Panc1 (cell line): Measurements from ENCODE around the gene GSTM1. TPM values are rescaled to one million over a fixed set of nuclear protein-coding genes. Genes with fewer than 3 reads are reported as not detected.

ENCODE experiments used
- ATAC-seq: fragments of 200-7000 bp; cut with Tn5 transposase; 2 replicates; pipeline ENCODE4 v1.9.1; 2020; ENCODE audit warnings: mild to moderate bottlenecking, moderate library complexity
- BruUV-seq: library from RNA; stranded (reverse); fragments of 400-500 nt; replicated peaks from 2 replicates; lab custom pipeline; 2021; lab: Mats Ljungman, UMichigan
- CTCF ChIA-PET: fragments of 300-600 bp; sonication (Branson Sonifier 250); formaldehyde crosslinking; loops from one replicate; lab custom pipeline; 2022; ENCODE audit warnings: antibody characterized with exemption; lab: Charles Lee
- POLR2A ChIA-PET: fragments of 300-600 bp; sonication (Branson Sonifier 250); formaldehyde crosslinking; loops from one replicate; lab custom pipeline; 2022; ENCODE audit warnings: antibody characterized with exemption; lab: Charles Lee
- DNase-seq: peaks from one replicate; pipeline ENCODE4 v3.0.0-alpha.2; 2010; ENCODE audit warnings: low read depth, low spot score
- H3K27ac ChIP-seq: 2 replicates; pipeline ENCODE4 v1.5.1; 2011; ENCODE audit warnings: mild to moderate bottlenecking, low read length, inconsistent platforms
- H3K27me3 ChIP-seq: fragments of 200-500 bp; sonication (Bioruptor generic); 2 replicates; pipeline ENCODE4 v1.6.0; 2014; ENCODE audit warnings: low read length, inconsistent platforms; ENCODE audit not compliant: control insufficient read depth, insufficient read depth
- H3K36me3 ChIP-seq: fragments of 200-500 bp; sonication (Bioruptor generic); 2 replicates; pipeline ENCODE4 v1.5.1; 2014; ENCODE audit warnings: inconsistent platforms, mild to moderate bottlenecking, low read length, moderate library complexity; ENCODE audit not compliant: control insufficient read depth, insufficient read depth
- H3K4me1 ChIP-seq: 2 replicates; pipeline ENCODE4 v1.5.1; 2011; ENCODE audit warnings: inconsistent platforms, mild to moderate bottlenecking, low read length, moderate library complexity; ENCODE audit not compliant: control insufficient read depth, insufficient read depth
- H3K4me3 ChIP-seq, 2 experiments: 2 replicates each; pipeline ENCODE4 v1.5.1; 2011 to 2012; ENCODE audit warnings: low read depth in 2 of 2, low read length in 2 of 2, mild to moderate bottlenecking in 2 of 2, inconsistent platforms in 1 of 2, moderate library complexity in 1 of 2
- H3K9me3 ChIP-seq: fragments of 200-500 bp; sonication (Bioruptor generic); 2 replicates; pipeline ENCODE4 v1.5.1; 2014; ENCODE audit warnings: low read depth, mild to moderate bottlenecking, inconsistent platforms, low read length, moderate library complexity; ENCODE audit not compliant: control insufficient read depth, insufficient read depth
- POLR2AphosphoS5 ChIP-seq: IDR thresholded peaks from 2 replicates; pipeline ENCODE4 v1.6.1; 2012; ENCODE audit warnings: mild to moderate bottlenecking, low read depth, low read length, moderate library complexity
- SIN3A ChIP-seq: IDR thresholded peaks from 2 replicates; pipeline ENCODE4 v1.6.1; 2012; ENCODE audit warnings: low read depth, mild to moderate bottlenecking, low read length, moderate library complexity, borderline replicate concordance; ENCODE audit not compliant: insufficient read depth
- TCF7L2 ChIP-seq: IDR thresholded peaks from 2 replicates; pipeline ENCODE4 v1.6.1; 2011; ENCODE audit warnings: mild to moderate bottlenecking, low read depth, low read length, inconsistent platforms
- in situ Hi-C: cut with HindIII; loops from 2 replicates; pipeline ENCODE4 v1.10.0; 2016; ENCODE audit warnings: low sequenced_read_pairs, low pct_unique_long_range_greater_than_20kb
- intact Hi-C: fragments of 100-400 bp; cut with micrococcal nuclease; formaldehyde crosslinking; loops from one replicate; pipeline ENCODE4 v1.10.0; 2022; ENCODE audit not compliant: unreplicated experiment
- total RNA-seq: library from RNA; stranded (reverse); gene quantifications from one replicate; pipeline ENCODE4 v1.2.1, GENCODE V29; 2021; ENCODE audit not compliant: unreplicated experiment
- TF ChIP-seq, protein P1 (sequence below): fragments of 450-650 bp; IDR thresholded peaks from 2 replicates; pipeline ENCODE4 v1.5.1; 2017; ENCODE audit warnings: mild to moderate bottlenecking
- TF ChIP-seq, protein P2 (sequence below), 2 experiments: IDR thresholded peaks; 2 replicates each; pipeline ENCODE4 v1.6.1; 2011 to 2012; ENCODE audit warnings: low read depth in 2 of 2, control low read depth in 1 of 2, low read length in 1 of 2, mild to moderate bottlenecking in 1 of 2, moderate library complexity in 1 of 2; ENCODE audit not compliant: insufficient read depth in 1 of 2

GSTM1 gene
- total RNA-seq, 1 experiment from 2014 or later = not detected

DNA sequence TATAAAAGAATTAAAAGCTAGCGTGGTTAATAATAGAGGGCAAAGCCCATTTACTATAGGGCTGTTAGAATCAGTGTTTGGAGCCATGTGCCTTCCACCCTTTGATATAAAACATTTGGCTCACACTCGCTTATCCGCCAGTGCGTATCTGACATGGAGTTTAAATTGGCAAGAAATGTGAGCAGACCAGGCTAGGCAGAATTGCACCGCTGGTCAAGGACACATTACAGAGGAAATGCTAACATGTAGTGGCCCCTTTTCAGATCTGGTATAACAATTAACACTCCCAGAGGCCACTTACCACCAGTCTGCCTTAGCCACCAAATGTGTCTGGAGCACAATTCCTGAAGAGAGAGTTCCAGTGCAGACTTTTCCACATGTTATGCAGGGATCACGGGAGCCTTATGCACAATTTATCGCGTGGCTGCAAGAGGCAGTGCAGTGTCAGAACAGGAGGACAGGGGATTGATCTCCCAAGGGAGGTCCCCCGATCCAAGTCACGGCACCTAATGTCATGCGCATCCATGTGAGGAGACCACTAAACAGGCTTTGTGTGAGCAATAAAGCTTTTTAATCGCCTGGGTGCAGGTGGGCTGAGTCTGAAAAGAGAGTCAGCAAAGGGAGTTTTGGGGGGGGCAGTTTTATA is 39.2 kb downstream of the GSTM1 start:
- Histone ChIP-seq H3K9me3 (peaks cover 2% of the 10 kb centered on the region; the same call in 1 of the 2 replicates), H3K27me3 (no peaks in the 10 kb centered on the region), H3K36me3 (no peaks in the 10 kb centered on the region), H3K4me3 (no peak overlapping the region), H3K27ac (no peak overlapping the region), H3K4me1 (no peaks in the 10 kb centered on the region)
- ChIA-PET CTCF (no interaction called here), POLR2A (no interaction called here)
- TF ChIP-seq TCF7L2 = no peak
- BruUV-seq = no TSS peak
- intact Hi-C loops (no loop called here), in situ Hi-C loops (no loop called here)
- ATAC-seq = no peak
- no peak for DNase-seq

DNA sequence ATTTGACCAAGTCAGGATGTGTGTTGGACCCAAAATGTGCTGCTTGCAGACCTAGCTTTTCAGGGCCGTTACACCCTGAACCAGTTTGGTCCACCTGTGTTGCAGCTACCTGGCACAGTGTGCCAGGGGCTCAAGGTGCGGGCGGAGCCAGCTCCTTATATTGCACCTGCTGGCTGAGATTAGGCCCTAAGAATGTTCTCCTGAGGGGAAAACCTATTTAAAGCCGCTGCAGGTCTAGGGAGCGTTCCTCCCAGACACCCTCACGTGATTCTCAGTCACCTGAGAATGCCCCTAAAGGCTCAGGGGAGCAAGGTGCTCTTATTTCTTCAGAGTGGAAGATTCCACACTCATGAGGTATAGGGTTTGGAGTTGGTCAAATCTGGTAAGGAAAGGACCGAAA is 41.3 kb downstream of the GSTM1 start:
- peaks cover 3% of the 10 kb centered on the region; the same call in 1 of the 2 replicates for H3K4me1 ChIP-seq
- TF ChIP-seq, protein P1, sequence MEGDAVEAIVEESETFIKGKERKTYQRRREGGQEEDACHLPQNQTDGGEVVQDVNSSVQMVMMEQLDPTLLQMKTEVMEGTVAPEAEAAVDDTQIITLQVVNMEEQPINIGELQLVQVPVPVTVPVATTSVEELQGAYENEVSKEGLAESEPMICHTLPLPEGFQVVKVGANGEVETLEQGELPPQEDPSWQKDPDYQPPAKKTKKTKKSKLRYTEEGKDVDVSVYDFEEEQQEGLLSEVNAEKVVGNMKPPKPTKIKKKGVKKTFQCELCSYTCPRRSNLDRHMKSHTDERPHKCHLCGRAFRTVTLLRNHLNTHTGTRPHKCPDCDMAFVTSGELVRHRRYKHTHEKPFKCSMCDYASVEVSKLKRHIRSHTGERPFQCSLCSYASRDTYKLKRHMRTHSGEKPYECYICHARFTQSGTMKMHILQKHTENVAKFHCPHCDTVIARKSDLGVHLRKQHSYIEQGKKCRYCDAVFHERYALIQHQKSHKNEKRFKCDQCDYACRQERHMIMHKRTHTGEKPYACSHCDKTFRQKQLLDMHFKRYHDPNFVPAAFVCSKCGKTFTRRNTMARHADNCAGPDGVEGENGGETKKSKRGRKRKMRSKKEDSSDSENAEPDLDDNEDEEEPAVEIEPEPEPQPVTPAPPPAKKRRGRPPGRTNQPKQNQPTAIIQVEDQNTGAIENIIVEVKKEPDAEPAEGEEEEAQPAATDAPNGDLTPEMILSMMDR = no peak
- no peak for TF ChIP-seq POLR2AphosphoS5
- TF ChIP-seq, protein P2, sequence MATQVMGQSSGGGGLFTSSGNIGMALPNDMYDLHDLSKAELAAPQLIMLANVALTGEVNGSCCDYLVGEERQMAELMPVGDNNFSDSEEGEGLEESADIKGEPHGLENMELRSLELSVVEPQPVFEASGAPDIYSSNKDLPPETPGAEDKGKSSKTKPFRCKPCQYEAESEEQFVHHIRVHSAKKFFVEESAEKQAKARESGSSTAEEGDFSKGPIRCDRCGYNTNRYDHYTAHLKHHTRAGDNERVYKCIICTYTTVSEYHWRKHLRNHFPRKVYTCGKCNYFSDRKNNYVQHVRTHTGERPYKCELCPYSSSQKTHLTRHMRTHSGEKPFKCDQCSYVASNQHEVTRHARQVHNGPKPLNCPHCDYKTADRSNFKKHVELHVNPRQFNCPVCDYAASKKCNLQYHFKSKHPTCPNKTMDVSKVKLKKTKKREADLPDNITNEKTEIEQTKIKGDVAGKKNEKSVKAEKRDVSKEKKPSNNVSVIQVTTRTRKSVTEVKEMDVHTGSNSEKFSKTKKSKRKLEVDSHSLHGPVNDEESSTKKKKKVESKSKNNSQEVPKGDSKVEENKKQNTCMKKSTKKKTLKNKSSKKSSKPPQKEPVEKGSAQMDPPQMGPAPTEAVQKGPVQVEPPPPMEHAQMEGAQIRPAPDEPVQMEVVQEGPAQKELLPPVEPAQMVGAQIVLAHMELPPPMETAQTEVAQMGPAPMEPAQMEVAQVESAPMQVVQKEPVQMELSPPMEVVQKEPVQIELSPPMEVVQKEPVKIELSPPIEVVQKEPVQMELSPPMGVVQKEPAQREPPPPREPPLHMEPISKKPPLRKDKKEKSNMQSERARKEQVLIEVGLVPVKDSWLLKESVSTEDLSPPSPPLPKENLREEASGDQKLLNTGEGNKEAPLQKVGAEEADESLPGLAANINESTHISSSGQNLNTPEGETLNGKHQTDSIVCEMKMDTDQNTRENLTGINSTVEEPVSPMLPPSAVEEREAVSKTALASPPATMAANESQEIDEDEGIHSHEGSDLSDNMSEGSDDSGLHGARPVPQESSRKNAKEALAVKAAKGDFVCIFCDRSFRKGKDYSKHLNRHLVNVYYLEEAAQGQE (IDR thresholded peaks at IDR 0.05; ENCODE audit: insufficient read depth in 1 of 2, low read depth in 2 of 2, low read length in 1 of 2) = no peak
- H3K27me3 ChIP-seq = no peaks in the 10 kb centered on the region
- POLR2A ChIA-PET = no interaction called here
- no peak overlapping the region for H3K4me3 ChIP-seq
- CTCF ChIA-PET = no interaction called here
- in situ Hi-C loops = no loop called here
- H3K36me3 ChIP-seq = no peaks in the 10 kb centered on the region
- no peak for DNase-seq
- BruUV-seq = no TSS peak
- H3K27ac ChIP-seq = no peak overlapping the region
- intact Hi-C loops = no loop called here
- ATAC-seq = no peak
- H3K9me3 ChIP-seq = peaks cover 2% of the 10 kb centered on the region; the same call in 1 of the 2 replicates

DNA sequence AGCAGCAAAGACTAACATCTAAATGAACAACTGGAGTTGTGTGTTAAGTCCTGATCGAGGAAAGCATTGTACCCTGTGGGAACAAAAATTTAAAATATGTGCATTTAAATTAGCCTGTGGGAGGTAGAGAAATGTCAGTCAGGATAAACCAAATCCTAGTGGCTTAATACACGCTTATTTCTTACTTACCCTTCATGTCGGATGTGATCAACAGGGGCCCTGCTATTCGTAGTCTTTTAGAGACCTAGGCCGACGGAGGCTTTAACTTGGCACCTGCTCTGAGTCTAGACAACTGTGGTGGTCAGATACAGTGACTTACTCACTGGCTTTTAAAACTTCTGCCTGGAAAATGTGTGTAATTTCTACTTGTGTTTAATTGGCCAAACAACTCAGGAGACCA is 43.0 kb downstream of the GSTM1 start:
- no peak for DNase-seq
- CTCF ChIA-PET = no interaction called here

More for the DNA sequence above, 43.0 kb downstream of the GSTM1 start:
- H3K27me3 ChIP-seq = no peaks in the 10 kb centered on the region
- ATAC-seq = no peak
- H3K9me3 ChIP-seq = peaks cover 2% of the 10 kb centered on the region; the same call in 1 of the 2 replicates
- H3K27ac ChIP-seq = no peak overlapping the region
- in situ Hi-C loops (no loop called here), intact Hi-C loops (no loop called here)
- no peaks in the 10 kb centered on the region for H3K36me3 ChIP-seq
- peaks cover 3% of the 10 kb centered on the region; the same call in 1 of the 2 replicates for H3K4me1 ChIP-seq
- POLR2A ChIA-PET = no interaction called here
- TF ChIP-seq SIN3A (no peak), POLR2AphosphoS5 (no peak), TCF7L2 (no peak)
- TF ChIP-seq, protein P1 = no peak
- TF ChIP-seq, protein P2 (IDR thresholded peaks at IDR 0.05; ENCODE audit: insufficient read depth in 1 of 2, low read depth in 2 of 2, low read length in 1 of 2) = no peak
- H3K4me3 ChIP-seq = no peak overlapping the region
- no TSS peak for BruUV-seq
